Measurements from ENCODE around the gene PRKD1. TPM values are rescaled to one million over a fixed set of nuclear protein-coding genes. Genes with fewer than 3 reads are reported as not detected.

Gene PRKD1
- total RNA-seq, 1 experiment from 2014 or later: 1.2 TPM

GRCh38 chr14:29536886-29537511 lies 390.6 kb downstream of the PRKD1 start:
- H3K27ac ChIP-seq (ENCODE audit: low read length): no peak overlapping the region
- no peaks in the 10 kb centered on the region for H3F3A ChIP-seq (ENCODE audit: low read length, unreplicated experiment)
- POLR2A ChIA-PET (ENCODE audit: unreplicated experiment): no interaction called here
- no peaks in the 10 kb centered on the region for H3K36me3 ChIP-seq (ENCODE audit: low read depth, low read length)
- DNase-seq (peak; percentile 35), ATAC-seq (no peak)
- TF ChIP-seq, protein P1, sequence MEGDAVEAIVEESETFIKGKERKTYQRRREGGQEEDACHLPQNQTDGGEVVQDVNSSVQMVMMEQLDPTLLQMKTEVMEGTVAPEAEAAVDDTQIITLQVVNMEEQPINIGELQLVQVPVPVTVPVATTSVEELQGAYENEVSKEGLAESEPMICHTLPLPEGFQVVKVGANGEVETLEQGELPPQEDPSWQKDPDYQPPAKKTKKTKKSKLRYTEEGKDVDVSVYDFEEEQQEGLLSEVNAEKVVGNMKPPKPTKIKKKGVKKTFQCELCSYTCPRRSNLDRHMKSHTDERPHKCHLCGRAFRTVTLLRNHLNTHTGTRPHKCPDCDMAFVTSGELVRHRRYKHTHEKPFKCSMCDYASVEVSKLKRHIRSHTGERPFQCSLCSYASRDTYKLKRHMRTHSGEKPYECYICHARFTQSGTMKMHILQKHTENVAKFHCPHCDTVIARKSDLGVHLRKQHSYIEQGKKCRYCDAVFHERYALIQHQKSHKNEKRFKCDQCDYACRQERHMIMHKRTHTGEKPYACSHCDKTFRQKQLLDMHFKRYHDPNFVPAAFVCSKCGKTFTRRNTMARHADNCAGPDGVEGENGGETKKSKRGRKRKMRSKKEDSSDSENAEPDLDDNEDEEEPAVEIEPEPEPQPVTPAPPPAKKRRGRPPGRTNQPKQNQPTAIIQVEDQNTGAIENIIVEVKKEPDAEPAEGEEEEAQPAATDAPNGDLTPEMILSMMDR (conservative IDR thresholded peaks at IDR 0.05; ENCODE audit: low read depth, low read length): peak; percentile 60
- TF ChIP-seq EZH2 (IDR thresholded peaks at IDR 0.05; ENCODE audit: low read length, unreplicated experiment): no peak
- TF ChIP-seq EZH2phosphoT487 (IDR thresholded peaks at IDR 0.05; ENCODE audit: borderline replicate concordance, low read length): no peak
- no peak overlapping the region for H2AFZ ChIP-seq (ENCODE audit: low read length)
- H3K27me3 ChIP-seq (ENCODE audit: low read length): peaks cover 35% of the 10 kb centered on the region
- H3K4me3 ChIP-seq (ENCODE audit: low read length): no peak overlapping the region
- no peaks in the 10 kb centered on the region for H4K20me1 ChIP-seq (ENCODE audit: low read length)
- no peaks in the 10 kb centered on the region for H3K79me2 ChIP-seq (ENCODE audit: low read length)
- no peaks in the 10 kb centered on the region for H3K9me3 ChIP-seq (ENCODE audit: low read length)
- no peaks in the 10 kb centered on the region for H3K4me1 ChIP-seq (ENCODE audit: insufficient read depth, low read length)
- no peak overlapping the region for H3K9ac ChIP-seq (ENCODE audit: low read length)
- no TSS peak for BruUV-seq (replicated peaks)
- intact Hi-C loops (cut with micrococcal nuclease): loop anchor here (1.0 to 5.0 kb wide), 3 partner anchors 521 to 783 kb away; no protein-coding TSS in a partner anchor
- H3K4me2 ChIP-seq (ENCODE audit: low read length): no peak overlapping the region
- CTCF ChIA-PET: interaction anchor here (0.6 to 1.3 kb wide), 4 partner anchors 186 to 1249 kb away, joined by 3 read pairs; no protein-coding TSS in a partner anchor
- no peaks in the 10 kb centered on the region for H3K9me2 ChIP-seq (replicated peaks; ENCODE audit: low read length)

DNA sequence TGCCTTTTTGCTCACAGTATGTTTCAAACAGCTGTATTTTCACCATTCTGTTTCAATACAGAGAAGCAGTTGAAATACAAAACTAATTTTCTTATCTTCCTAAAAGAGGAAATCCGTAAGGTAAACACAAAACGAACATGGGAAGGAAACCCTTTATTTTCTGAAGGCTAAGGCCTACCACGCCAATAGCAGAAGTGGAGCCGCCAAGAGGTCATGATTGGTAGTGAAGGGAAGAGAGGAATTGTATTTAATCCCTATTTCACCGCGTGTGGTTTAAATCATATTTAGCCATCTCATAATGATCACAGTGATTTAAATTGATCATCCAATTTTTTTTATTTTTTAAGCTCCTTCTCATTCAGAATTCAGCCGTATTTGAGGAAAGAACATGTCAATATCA lies 398.2 kb downstream of the PRKD1 start:
- Histone ChIP-seq H2AFZ (ENCODE audit: low read length) (no peak overlapping the region), H3K9me2 (replicated peaks; ENCODE audit: low read length) (no peaks in the 10 kb centered on the region), H3K9ac (ENCODE audit: low read length) (no peak overlapping the region), H3K4me2 (ENCODE audit: low read length) (no peak overlapping the region), H4K20me1 (ENCODE audit: low read length) (no peaks in the 10 kb centered on the region), H3K27me3 (ENCODE audit: low read length) (peaks cover 40% of the 10 kb centered on the region), H3K4me1 (ENCODE audit: insufficient read depth, low read length) (no peaks in the 10 kb centered on the region), H3K27ac (ENCODE audit: low read length) (no peak overlapping the region), H3K36me3 (ENCODE audit: low read depth, low read length) (no peaks in the 10 kb centered on the region), H3F3A (ENCODE audit: low read length, unreplicated experiment) (no peaks in the 10 kb centered on the region), H3K79me2 (ENCODE audit: low read length) (no peaks in the 10 kb centered on the region), H3K9me3 (ENCODE audit: low read length) (no peaks in the 10 kb centered on the region), H3K4me3 (ENCODE audit: low read length) (no peak overlapping the region)
- BruUV-seq (replicated peaks): no TSS peak
- DNase-seq (peak; percentile 20), ATAC-seq (no peak)
- CTCF ChIA-PET: no interaction called here
- POLR2A ChIA-PET (ENCODE audit: unreplicated experiment): no interaction called here
- intact Hi-C loops (cut with micrococcal nuclease): no loop called here
- TF ChIP-seq EZH2phosphoT487 (IDR thresholded peaks at IDR 0.05; ENCODE audit: borderline replicate concordance, low read length) (no peak), EZH2 (IDR thresholded peaks at IDR 0.05; ENCODE audit: low read length, unreplicated experiment) (no peak)
- TF ChIP-seq, protein P1 (conservative IDR thresholded peaks at IDR 0.05; ENCODE audit: low read depth, low read length): peak; percentile 48; the same call in 1 of the 2 replicates

DNA sequence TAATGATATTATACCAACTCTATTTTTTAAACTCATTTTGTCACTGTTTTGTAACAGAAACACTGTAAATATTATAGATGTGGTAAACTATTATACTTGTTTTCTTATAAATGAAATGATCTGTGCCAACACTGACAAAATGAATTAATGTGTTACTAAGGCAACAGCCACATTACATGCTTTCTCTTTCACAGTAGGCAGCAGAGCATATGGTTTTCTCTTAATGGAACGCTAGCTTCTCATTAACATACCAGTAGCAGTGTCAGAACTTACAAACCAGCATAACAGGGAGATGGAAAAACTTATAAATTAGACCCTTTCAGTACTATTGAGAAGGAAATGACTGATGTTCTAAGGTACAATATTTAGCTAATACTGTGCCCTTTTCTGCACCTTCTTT lies 398.8 kb downstream of the PRKD1 start:
- intact Hi-C loops (cut with micrococcal nuclease): no loop called here
- no TSS peak for BruUV-seq (replicated peaks)

More for the DNA sequence above, 398.8 kb downstream of the PRKD1 start:
- CTCF ChIA-PET: no interaction called here
- Histone ChIP-seq H3K27ac (ENCODE audit: low read length) (no peak overlapping the region), H3K9me3 (ENCODE audit: low read length) (no peaks in the 10 kb centered on the region), H3K79me2 (ENCODE audit: low read length) (no peaks in the 10 kb centered on the region), H3K4me3 (ENCODE audit: low read length) (no peak overlapping the region), H3K4me1 (ENCODE audit: insufficient read depth, low read length) (no peaks in the 10 kb centered on the region), H2AFZ (ENCODE audit: low read length) (no peak overlapping the region), H3F3A (ENCODE audit: low read length, unreplicated experiment) (no peaks in the 10 kb centered on the region), H3K9ac (ENCODE audit: low read length) (no peak overlapping the region), H4K20me1 (ENCODE audit: low read length) (no peaks in the 10 kb centered on the region), H3K9me2 (replicated peaks; ENCODE audit: low read length) (no peaks in the 10 kb centered on the region), H3K4me2 (ENCODE audit: low read length) (no peak overlapping the region), H3K36me3 (ENCODE audit: low read depth, low read length) (no peaks in the 10 kb centered on the region), H3K27me3 (ENCODE audit: low read length) (peaks cover 34% of the 10 kb centered on the region)
- no peak for DNase-seq
- ATAC-seq: no peak
- POLR2A ChIA-PET (ENCODE audit: unreplicated experiment): no interaction called here
- TF ChIP-seq, protein P1 (conservative IDR thresholded peaks at IDR 0.05; ENCODE audit: low read depth, low read length): no peak
- TF ChIP-seq EZH2 (IDR thresholded peaks at IDR 0.05; ENCODE audit: low read length, unreplicated experiment) (no peak), EZH2phosphoT487 (IDR thresholded peaks at IDR 0.05; ENCODE audit: borderline replicate concordance, low read length) (no peak)
